Osteocyte (in vitro differentiated cells): ENCODE measurements around the gene SARM1. TPM values are rescaled to one million over a fixed set of nuclear protein-coding genes. Genes with fewer than 3 reads are reported as not detected.
"Not testable (repeated sequence)": the region's sequence is repeated elsewhere in the genome, so short reads cannot be mapped to it uniquely, and the experiment has no call there.

ENCODE experiments used
- DNase-seq: peaks from one replicate; pipeline ENCODE4 v3.0.0; 2021; ENCODE audit warnings: mixed read lengths; ENCODE audit not compliant: unreplicated experiment; ENCODE audit errors: extremely low spot score
- H3K27ac Mint-ChIP-seq: one replicate; pipeline ENCODE4 v1.8.0; 2021; ENCODE audit warnings: mild to moderate bottlenecking, mixed read lengths; ENCODE audit not compliant: unreplicated experiment
- H3K27me3 Mint-ChIP-seq: one replicate; pipeline ENCODE4 v1.8.0; 2021; ENCODE audit warnings: mixed read lengths; ENCODE audit not compliant: unreplicated experiment
- H3K36me3 Mint-ChIP-seq: one replicate; pipeline ENCODE4 v1.8.0; 2021; ENCODE audit warnings: mixed read lengths; ENCODE audit not compliant: unreplicated experiment
- H3K4me1 Mint-ChIP-seq: one replicate; pipeline ENCODE4 v1.8.0; 2021; ENCODE audit warnings: mixed read lengths; ENCODE audit not compliant: unreplicated experiment
- H3K4me3 Mint-ChIP-seq: one replicate; pipeline ENCODE4 v1.8.0; 2021; ENCODE audit warnings: mild to moderate bottlenecking, moderate library complexity, mixed read lengths; ENCODE audit not compliant: unreplicated experiment
- H3K9me3 Mint-ChIP-seq: one replicate; pipeline ENCODE4 v1.8.0; 2021; ENCODE audit warnings: mixed read lengths; ENCODE audit not compliant: unreplicated experiment
- CTCF ChIP-seq: fragments of 200-600 bp; sonication (generic); IDR thresholded peaks from 2 replicates; pipeline ENCODE4 v1.5.0; 2021; ENCODE audit warnings: antibody characterized with exemption, mild to moderate bottlenecking, moderate library complexity
- total RNA-seq: library from RNA; stranded (reverse); gene quantifications from 2 replicates; pipeline ENCODE4 v1.2.1, GENCODE V29; 2021

SARM1 gene
- total RNA-seq, 1 donor from 2014 or later: 27.8 TPM

- no peaks in the 10 kb centered on the region for H3K9me3 Mint-ChIP-seq
- no peaks in the 10 kb centered on the region for H3K36me3 Mint-ChIP-seq
- no peaks in the 10 kb centered on the region for H3K4me1 Mint-ChIP-seq
- no peak for DNase-seq
- no peak overlapping the region for H3K27ac Mint-ChIP-seq
- TF ChIP-seq CTCF: no peak
- H3K4me3 Mint-ChIP-seq: no peak overlapping the region
- H3K27me3 Mint-ChIP-seq: peaks cover 39% of the 10 kb centered on the region
Observed at GRCh38 chr17:28433721-28434120, 62.2 kb downstream of the SARM1 start.

GRCh38 chr17:28434326-28434725, 62.8 kb downstream of the SARM1 start:
- H3K36me3 Mint-ChIP-seq, H3K9me3 Mint-ChIP-seq, DNase-seq, H3K27ac Mint-ChIP-seq, H3K4me3 Mint-ChIP-seq, H3K4me1 Mint-ChIP-seq: not testable (repeated sequence)
- H3K27me3 Mint-ChIP-seq: peaks cover 44% of the 10 kb centered on the region

- H3K4me1 Mint-ChIP-seq: no peaks in the 10 kb centered on the region
- H3K36me3 Mint-ChIP-seq: peaks cover 3% of the 10 kb centered on the region
- peaks cover 5% of the 10 kb centered on the region for H3K9me3 Mint-ChIP-seq
- H3K27me3 Mint-ChIP-seq: peaks cover 40% of the 10 kb centered on the region
- DNase-seq: no peak
- H3K4me3 Mint-ChIP-seq: no peak overlapping the region
- no peak overlapping the region for H3K27ac Mint-ChIP-seq
- TF ChIP-seq CTCF: no peak
Observed at GRCh38 chr17:28443901-28444638, 72.6 kb downstream of the SARM1 start.

GRCh38 chr17:28446716-28447395, 75.4 kb downstream of the SARM1 start:
- Mint-ChIP-seq H3K9me3 (peaks cover 5% of the 10 kb centered on the region), H3K36me3 (peaks cover 5% of the 10 kb centered on the region), H3K4me3 (no peak overlapping the region), H3K27me3 (peaks cover 51% of the 10 kb centered on the region), H3K27ac (no peak overlapping the region), H3K4me1 (no peaks in the 10 kb centered on the region)
- TF ChIP-seq CTCF: no peak
- DNase-seq: no peak

- no peak for DNase-seq
- Mint-ChIP-seq H3K4me3 (no peak overlapping the region), H3K9me3 (peaks cover 6% of the 10 kb centered on the region), H3K27ac (no peak overlapping the region), H3K27me3 (peaks cover 48% of the 10 kb centered on the region), H3K36me3 (peaks cover 5% of the 10 kb centered on the region), H3K4me1 (no peaks in the 10 kb centered on the region)
- no peak for TF ChIP-seq CTCF
Observed at GRCh38 chr17:28447396-28447760, 75.9 kb downstream of the SARM1 start.
